GM12875 (cell line): ENCODE data around the gene LMOD2.

Experiments
- H3K4me3 ChIP-seq: one replicate; pipeline ENCODE4 v1.5.1; 2011; ENCODE audit warnings: low read depth, low read length, control low read depth
- CTCF ChIP-seq: IDR thresholded peaks from 2 replicates; pipeline ENCODE4 v1.5.1; 2011; ENCODE audit warnings: low read depth, mild to moderate bottlenecking, control low read depth, inconsistent platforms, low read length, moderate library complexity, borderline replicate concordance; ENCODE audit not compliant: insufficient read depth

Gene LMOD2

GRCh38 chr7:123712619-123713018 is 57.0 kb downstream of the LMOD2 start:
- no peak for TF ChIP-seq CTCF
- no peak overlapping the region for H3K4me3 ChIP-seq
